HG02885 (cell line): ENCODE measurements around the gene LGALS8.
"Not testable (repeated sequence)": the region's sequence is repeated elsewhere in the genome, so short reads cannot be mapped to it uniquely, and the experiment has no call there.

Experiments used
- ATAC-seq: cut with Tn5 transposase; IDR thresholded peaks from one replicate; pipeline ENCODE4 v1.9.1; 2021; ENCODE audit warnings: mild to moderate bottlenecking; ENCODE audit not compliant: unreplicated experiment, poor library complexity

The LGALS8 gene

GRCh38 chr1:236577041-236577440 lies 53.3 kb downstream of the LGALS8 start:
- ATAC-seq: not testable (repeated sequence)

GRCh38 chr1:236578661-236579060 lies 54.9 kb downstream of the LGALS8 start:
- no peak for ATAC-seq

GRCh38 chr1:236580404-236580803 lies 56.6 kb downstream of the LGALS8 start:
- not testable (repeated sequence) for ATAC-seq

GRCh38 chr1:236581528-236581927 lies 57.7 kb downstream of the LGALS8 start:
- no peak for ATAC-seq

- ATAC-seq: no peak
Observed at GRCh38 chr1:236589531-236589930, 65.7 kb downstream of the LGALS8 start.

- ATAC-seq: no peak
Observed at GRCh38 chr1:236590553-236591150, 66.9 kb downstream of the LGALS8 start.

- no peak for ATAC-seq
Observed at GRCh38 chr1:236602171-236602570, 78.4 kb downstream of the LGALS8 start.
